HG03442 (cell line): ENCODE results near the gene ELP5.

Experiments
- ATAC-seq: cut with Tn5 transposase; IDR thresholded peaks from one replicate; pipeline ENCODE4 v1.9.1; 2021; ENCODE audit warnings: mild to moderate bottlenecking, moderate library complexity; ENCODE audit not compliant: unreplicated experiment

ELP5 gene

GRCh38 chr17:7218758-7219157, 33.3 kb upstream of the ELP5 start:
- no peak for ATAC-seq

- no peak for ATAC-seq
These were observed 32.7 kb upstream of the ELP5 start for GRCh38 chr17:7219229-7219811.

- peak; percentile 60 for ATAC-seq
These were observed 32.0 kb upstream of the ELP5 start, which contains the start of the genes ACADVL and DLG4 for GRCh38 chr17:7219812-7220592. ACADVL (plus strand) TSS chr17:7219938; CDS start chr17:7219985, 47 bp downstream. DLG4 (minus strand) TSS chr17:7219836.

GRCh38 chr17:7220593-7221277, 31.3 kb upstream of the ELP5 start:
- ATAC-seq, result no peak

GRCh38 chr17:7221278-7222092, 30.5 kb upstream of the ELP5 start:
- ATAC-seq, result no peak

- no peak for ATAC-seq
These were observed 29.7 kb upstream of the ELP5 start for GRCh38 chr17:7222093-7222971.

- ATAC-seq, result no peak
These were observed 29.1 kb upstream of the ELP5 start for GRCh38 chr17:7222972-7223292.

- no peak for ATAC-seq
These were observed 28.6 kb upstream of the ELP5 start for GRCh38 chr17:7223375-7223774.

- no peak for ATAC-seq
These were observed 27.9 kb upstream of the ELP5 start for GRCh38 chr17:7224110-7224509.

- no peak for ATAC-seq
These were observed 27.3 kb upstream of the ELP5 start for GRCh38 chr17:7224661-7225111.

GRCh38 chr17:7225711-7226331, 26.2 kb upstream of the ELP5 start:
- ATAC-seq, result no peak

- ATAC-seq, result no peak
These were observed 25.0 kb upstream of the ELP5 start for GRCh38 chr17:7226721-7227710.

GRCh38 chr17:7228920-7229319, 23.1 kb upstream of the ELP5 start:
- ATAC-seq, result no peak

- ATAC-seq, result no peak
These were observed 22.5 kb upstream of the ELP5 start for GRCh38 chr17:7229504-7229903.

GRCh38 chr17:7232114-7232513, 19.9 kb upstream of the ELP5 start:
- no peak for ATAC-seq

GRCh38 chr17:7233701-7234082, 18.3 kb upstream of the ELP5 start:
- ATAC-seq, result no peak

GRCh38 chr17:7234083-7234951, 17.7 kb upstream of the ELP5 start, which contains the start of gene DVL2:
DVL2 (minus strand) TSS chr17:7234517; CDS start chr17:7234262, 255 bp downstream.
- peak; percentile 60 for ATAC-seq
